OCI-LY1 (cell line): ENCODE measurements around the gene POU2F1.

Experiments
- EZH2 ChIP-seq: fragments of 200-600 bp; sonication (generic), shearing (Covaris generic); IDR thresholded peaks from 2 replicates; pipeline ENCODE4 v1.8.0; 2017; ENCODE audit warnings: borderline replicate concordance, mixed run types, mild to moderate bottlenecking, antibody characterized with exemption, low read length, moderate library complexity, mixed read lengths
- TF ChIP-seq, protein P1 (sequence below): fragments of 200-600 bp; sonication (generic), shearing (Covaris generic); IDR thresholded peaks from 2 replicates; pipeline ENCODE4 v1.5.1; 2017; ENCODE audit warnings: mild to moderate bottlenecking, antibody characterized with exemption, low read length, moderate library complexity, mixed read lengths

DNA sequence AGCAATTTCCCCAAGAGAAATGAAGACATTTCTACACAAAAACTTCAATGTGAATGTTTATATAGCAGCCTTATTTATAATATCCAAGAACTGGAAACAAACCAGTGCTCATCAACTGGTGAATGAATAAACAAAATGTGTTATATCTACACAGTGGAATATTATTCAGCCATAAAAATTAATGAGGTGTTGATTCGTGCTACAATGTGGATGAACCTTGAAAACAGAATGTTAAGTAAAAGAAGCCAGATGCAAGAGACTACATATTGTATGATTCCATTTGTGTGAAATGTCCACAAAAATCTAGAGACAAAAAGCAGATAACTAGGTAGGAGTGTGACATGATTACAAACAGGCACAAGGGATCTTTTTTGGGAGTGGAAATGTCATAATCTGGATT, 187.7 kb downstream of the POU2F1 start:
- TF ChIP-seq, protein P1, sequence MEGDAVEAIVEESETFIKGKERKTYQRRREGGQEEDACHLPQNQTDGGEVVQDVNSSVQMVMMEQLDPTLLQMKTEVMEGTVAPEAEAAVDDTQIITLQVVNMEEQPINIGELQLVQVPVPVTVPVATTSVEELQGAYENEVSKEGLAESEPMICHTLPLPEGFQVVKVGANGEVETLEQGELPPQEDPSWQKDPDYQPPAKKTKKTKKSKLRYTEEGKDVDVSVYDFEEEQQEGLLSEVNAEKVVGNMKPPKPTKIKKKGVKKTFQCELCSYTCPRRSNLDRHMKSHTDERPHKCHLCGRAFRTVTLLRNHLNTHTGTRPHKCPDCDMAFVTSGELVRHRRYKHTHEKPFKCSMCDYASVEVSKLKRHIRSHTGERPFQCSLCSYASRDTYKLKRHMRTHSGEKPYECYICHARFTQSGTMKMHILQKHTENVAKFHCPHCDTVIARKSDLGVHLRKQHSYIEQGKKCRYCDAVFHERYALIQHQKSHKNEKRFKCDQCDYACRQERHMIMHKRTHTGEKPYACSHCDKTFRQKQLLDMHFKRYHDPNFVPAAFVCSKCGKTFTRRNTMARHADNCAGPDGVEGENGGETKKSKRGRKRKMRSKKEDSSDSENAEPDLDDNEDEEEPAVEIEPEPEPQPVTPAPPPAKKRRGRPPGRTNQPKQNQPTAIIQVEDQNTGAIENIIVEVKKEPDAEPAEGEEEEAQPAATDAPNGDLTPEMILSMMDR = no peak
- no peak for TF ChIP-seq EZH2
